Mucosa of descending colon (tissue), 3 donors: ENCODE measurements around the gene TJP1. TPM values are rescaled to one million over a fixed set of nuclear protein-coding genes. Genes with fewer than 3 reads are reported as not detected.

ENCODE experiments used
- ATAC-seq: fragments of 200-7000 bp; cut with Tn5 transposase; one replicate; pipeline ENCODE4 v1.9.1; 2020; ENCODE audit warnings: mild to moderate bottlenecking, moderate library complexity
- DNase-seq, 3 donors: peaks; one replicate each; pipeline ENCODE4 v3.0.0-alpha.2; 2020
- H3K36me3 ChIP-seq: fragments of 200-600 bp; one replicate; pipeline ENCODE4 v1.8.0; 2021; ENCODE audit warnings: low read depth, mild to moderate bottlenecking
- H3K4me1 ChIP-seq: fragments of 200-600 bp; one replicate; pipeline ENCODE4 v1.8.0; 2021; ENCODE audit warnings: low read depth, mild to moderate bottlenecking
- H3K4me3 ChIP-seq: fragments of 200-600 bp; one replicate; pipeline ENCODE4 v1.8.0; 2021; ENCODE audit warnings: mild to moderate bottlenecking
- H3K9me3 ChIP-seq: fragments of 200-600 bp; one replicate; pipeline ENCODE4 v1.8.0; 2021; ENCODE audit warnings: mild to moderate bottlenecking
- intact Hi-C, 2 donors: fragments of 100-400 bp; cut with DNase I in 1 of 2; cut with micrococcal nuclease in 1 of 2; formaldehyde crosslinking; loops; one replicate each; pipeline versions ENCODE4 v1.11.0 to v1.11.1; 2022; cut with DNase I, micrococcal nuclease
- total RNA-seq, 3 donors: library from RNA; stranded (reverse); fragmentation: NEBNext Ultra II Directional in 2 of 3; extraction: Animal tissue kit (Norgen Biotek cat#: 25700) in 2 of 3; gene quantifications; one replicate each; pipeline versions ENCODE4 v1.2.1 to v1.2.4, GENCODE V29; 2021 to 2023
- TF ChIP-seq, protein P1 (sequence below): fragments of 200-600 bp; IDR thresholded peaks from one replicate; pipeline ENCODE4 v1.8.0; 2022; ENCODE audit warnings: antibody characterized with exemption, mild to moderate bottlenecking
- donor health status: DM: no; HTN: no; CAD: no; lungs with moderate emphysema.
- donor health status: DM: no; HTN: no; CAD: no.
- donor health status: DM: no; HTN: yes; CAD: no.

Gene TJP1
- total RNA-seq, 3 donors from 2014 or later: 78.8 to 129 (median 86.9) TPM

DNA sequence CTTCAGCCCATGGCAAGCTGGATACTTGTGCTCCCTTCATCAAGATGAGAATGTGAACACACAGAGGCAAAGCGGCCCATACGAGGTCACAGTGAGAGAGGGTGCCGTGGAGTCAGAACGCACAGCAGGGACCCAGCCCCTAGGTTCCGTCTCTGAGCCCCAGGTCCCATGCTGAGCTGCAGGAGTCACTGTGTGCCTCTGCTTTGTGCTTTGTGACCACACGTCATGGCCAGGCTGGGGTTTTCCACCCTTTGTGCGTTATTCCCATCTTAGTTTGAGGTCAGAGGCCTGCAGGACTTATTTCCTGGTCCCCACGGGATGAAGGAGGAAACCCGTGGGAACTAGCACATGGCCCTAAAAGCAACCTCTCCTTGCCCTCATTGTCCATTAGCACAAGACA, 140.3 kb downstream of the TJP1 start:
- H3K9me3 ChIP-seq: no peaks in the 10 kb centered on the region
- DNase-seq: no peak

DNA sequence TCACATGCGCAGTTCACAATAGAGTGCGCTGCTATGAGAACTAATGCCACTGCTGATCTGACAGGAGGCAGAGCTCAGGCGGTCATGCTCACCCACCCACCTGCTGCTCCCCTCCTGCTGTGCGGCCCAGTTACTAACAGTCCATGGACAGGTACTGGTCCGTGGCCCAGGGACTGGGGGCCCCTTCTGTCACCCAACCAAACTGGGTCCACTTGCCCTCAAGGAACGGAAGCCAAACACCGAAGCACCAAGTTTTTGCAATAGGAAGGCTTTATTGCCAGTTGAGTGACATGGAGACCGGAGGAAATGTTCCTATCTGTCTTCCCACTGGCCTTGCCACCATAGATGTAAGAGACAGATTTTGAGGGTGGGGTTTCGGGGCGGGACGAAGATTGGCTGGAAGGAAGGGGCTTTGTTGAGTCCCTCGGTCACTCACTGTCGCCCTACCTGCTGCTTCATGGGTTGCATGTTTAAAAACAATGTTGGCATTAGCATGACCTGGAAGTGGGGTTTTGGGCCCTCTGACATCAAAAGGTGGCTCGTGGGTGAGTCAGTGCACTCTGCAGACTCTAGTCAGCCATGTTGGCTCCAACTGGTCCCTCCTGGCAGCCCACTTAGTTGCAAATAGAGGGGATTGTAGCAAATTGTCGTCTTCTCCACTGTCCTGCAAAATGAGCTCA, 141.0 kb downstream of the TJP1 start:
- intact Hi-C loops: no loop called here
- Histone ChIP-seq H3K4me3 (no peak overlapping the region), H3K4me1 (peaks cover 12% of the 10 kb centered on the region), H3K36me3 (no peaks in the 10 kb centered on the region), H3K9me3 (no peaks in the 10 kb centered on the region)
- DNase-seq (no peak), ATAC-seq (no peak)
- TF ChIP-seq, protein P1, sequence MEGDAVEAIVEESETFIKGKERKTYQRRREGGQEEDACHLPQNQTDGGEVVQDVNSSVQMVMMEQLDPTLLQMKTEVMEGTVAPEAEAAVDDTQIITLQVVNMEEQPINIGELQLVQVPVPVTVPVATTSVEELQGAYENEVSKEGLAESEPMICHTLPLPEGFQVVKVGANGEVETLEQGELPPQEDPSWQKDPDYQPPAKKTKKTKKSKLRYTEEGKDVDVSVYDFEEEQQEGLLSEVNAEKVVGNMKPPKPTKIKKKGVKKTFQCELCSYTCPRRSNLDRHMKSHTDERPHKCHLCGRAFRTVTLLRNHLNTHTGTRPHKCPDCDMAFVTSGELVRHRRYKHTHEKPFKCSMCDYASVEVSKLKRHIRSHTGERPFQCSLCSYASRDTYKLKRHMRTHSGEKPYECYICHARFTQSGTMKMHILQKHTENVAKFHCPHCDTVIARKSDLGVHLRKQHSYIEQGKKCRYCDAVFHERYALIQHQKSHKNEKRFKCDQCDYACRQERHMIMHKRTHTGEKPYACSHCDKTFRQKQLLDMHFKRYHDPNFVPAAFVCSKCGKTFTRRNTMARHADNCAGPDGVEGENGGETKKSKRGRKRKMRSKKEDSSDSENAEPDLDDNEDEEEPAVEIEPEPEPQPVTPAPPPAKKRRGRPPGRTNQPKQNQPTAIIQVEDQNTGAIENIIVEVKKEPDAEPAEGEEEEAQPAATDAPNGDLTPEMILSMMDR: no peak

More for the DNA sequence above, 140.3 kb downstream of the TJP1 start:
- H3K4me1 ChIP-seq: peaks cover 11% of the 10 kb centered on the region
- intact Hi-C loops: no loop called here
- no peak for ATAC-seq
- TF ChIP-seq, protein P1: no peak
- no peaks in the 10 kb centered on the region for H3K36me3 ChIP-seq
- no peak overlapping the region for H3K4me3 ChIP-seq

DNA sequence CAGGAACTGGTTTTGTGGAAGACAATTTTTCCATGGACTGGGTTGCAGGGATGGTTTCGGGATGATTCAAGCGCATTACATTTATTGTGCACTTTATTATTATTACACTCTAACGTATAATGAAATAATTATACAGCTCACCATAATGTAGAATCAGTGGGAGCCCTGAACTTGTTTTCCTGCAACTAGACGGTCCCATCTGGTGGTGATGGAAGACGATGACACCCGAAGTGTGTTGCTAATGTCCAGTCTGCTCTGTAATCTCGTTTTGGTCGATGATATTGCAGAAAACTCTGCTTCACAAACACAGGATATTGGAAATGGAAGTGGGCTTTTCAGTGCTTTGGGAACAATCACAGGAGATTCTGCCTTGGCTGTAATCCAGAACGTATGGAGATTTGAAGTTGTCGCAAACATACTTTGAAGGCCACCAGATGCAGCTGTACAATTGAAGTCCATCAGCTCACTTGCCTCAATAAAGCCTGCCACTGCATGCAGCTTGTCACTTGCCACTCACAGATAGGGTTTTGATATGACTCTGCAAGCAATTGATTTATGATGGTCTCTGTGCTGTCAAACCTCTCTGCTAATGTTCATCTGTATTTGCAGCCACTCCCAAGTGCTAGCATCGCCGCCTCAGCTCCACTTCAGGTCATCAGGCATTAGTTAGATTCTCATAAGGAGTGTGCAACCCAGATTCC, 141.7 kb downstream of the TJP1 start:
- ATAC-seq: no peak
- Histone ChIP-seq H3K9me3 (no peaks in the 10 kb centered on the region), H3K4me3 (no peak overlapping the region), H3K4me1 (peaks cover 16% of the 10 kb centered on the region), H3K36me3 (no peaks in the 10 kb centered on the region)
- TF ChIP-seq, protein P1: no peak
- DNase-seq: no peak
- intact Hi-C loops: no loop called here

DNA sequence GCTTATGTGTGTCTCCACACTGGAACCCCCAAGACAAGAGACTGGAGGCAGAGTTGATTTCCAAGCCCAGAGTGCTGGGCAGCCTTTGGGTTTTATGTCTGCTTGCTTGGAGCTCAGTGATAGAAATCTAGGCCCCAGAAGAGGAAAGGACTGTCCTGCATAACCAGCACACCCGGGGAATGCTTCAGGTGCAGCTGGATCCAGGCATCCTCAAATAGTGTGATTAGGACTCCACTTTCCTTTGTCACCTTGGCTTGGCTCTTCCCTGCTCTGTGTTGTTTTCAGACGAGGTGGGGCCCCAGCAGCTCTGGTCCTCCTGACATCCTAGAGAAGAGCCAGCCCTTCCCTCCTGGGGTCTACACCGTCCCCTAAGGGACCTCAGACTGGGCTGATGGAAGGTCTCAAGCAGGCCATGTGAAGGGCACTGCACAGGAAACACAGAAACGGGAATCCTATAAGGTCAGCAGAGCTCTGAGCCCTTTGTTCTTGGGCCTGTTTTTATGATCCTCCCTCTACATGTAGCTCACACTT, 143.7 kb downstream of the TJP1 start:
- DNase-seq (no peak), ATAC-seq (peak; percentile 1)
- H3K4me3 ChIP-seq: no peak overlapping the region
- H3K36me3 ChIP-seq: no peaks in the 10 kb centered on the region
- intact Hi-C loops: loop anchor here in 1 of 2 donors (10.0 kb wide), 1 partner anchor 256 kb away; no protein-coding TSS in a partner anchor
- H3K9me3 ChIP-seq: no peaks in the 10 kb centered on the region
- peaks cover 16% of the 10 kb centered on the region for H3K4me1 ChIP-seq
- TF ChIP-seq, protein P1: no peak

DNA sequence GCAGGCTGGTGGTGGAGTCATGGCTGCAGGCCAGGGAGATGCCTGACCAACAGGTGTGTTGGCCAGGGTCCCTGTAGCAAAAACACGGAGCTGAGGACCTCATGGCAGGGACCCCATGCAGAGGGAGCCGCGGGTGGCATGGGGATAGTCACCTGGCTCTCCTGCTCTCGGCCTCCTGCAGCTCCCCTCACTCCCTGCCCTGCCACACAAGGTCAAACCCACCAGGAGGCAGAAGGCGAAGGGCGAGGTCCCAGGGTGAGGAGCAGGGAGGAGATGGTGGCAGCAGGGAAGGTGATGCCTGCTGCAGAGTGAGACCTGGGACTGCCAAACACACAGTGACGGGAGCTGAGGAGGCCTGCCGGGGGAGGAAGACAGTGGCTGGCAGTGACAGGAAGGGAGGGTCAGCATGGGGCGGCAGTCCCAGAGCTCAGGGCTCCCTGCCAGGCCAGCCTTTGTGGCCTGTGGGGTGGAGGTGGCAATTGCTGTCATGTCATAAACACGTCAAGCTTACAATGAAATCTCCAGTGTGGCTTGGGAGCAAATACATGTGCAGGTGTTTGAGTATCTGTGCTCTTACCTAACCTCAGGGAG, 144.3 kb downstream of the TJP1 start:
- H3K4me3 ChIP-seq: no peak overlapping the region
- no peaks in the 10 kb centered on the region for H3K9me3 ChIP-seq

More for the DNA sequence above, 144.3 kb downstream of the TJP1 start:
- ATAC-seq (peak; percentile 94), DNase-seq (peak; percentile 91 to 94 (median 92))
- intact Hi-C loops: loop anchor here in 1 of 2 donors (10.0 kb wide), 1 partner anchor 257 kb away; no protein-coding TSS in a partner anchor
- Histone ChIP-seq H3K36me3 (no peaks in the 10 kb centered on the region), H3K4me1 (peaks cover 16% of the 10 kb centered on the region)
- TF ChIP-seq, protein P1: no peak
